ENCODE measurements around the gene B4GALNT4. TPM values are rescaled to one million over a fixed set of nuclear protein-coding genes. Genes with fewer than 3 reads are reported as not detected.
A peak's percentile ranks its signal among the peaks of the same experiment; 100 is the strongest.
"Not testable (repeated sequence)": the region's sequence is repeated elsewhere in the genome, so short reads cannot be mapped to it uniquely, and the experiment has no call there.

The B4GALNT4 gene
- total RNA-seq, 2 donors from 2014 or later = 1.6 to 2.0 TPM

DNA sequence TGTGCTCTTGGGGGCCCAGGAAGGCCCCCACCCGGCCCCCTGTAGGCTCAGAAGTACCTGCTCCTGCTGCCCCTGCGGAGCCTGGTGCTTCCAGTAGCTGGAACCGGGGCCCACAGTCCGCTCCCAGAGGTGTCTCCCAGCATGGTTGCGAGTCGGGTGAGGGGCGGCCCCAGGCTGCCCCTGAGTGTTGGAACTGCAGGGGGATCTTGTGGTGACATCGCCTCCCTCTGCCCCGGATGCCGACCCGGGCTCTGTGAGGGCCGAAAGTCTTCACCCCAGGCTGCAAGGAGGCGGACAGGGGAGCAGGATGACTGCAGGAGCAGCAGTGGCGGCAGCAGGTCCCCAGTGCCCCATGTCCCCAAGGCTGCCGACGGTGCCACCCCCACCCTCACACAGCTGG lies 15.2 kb downstream of the B4GALNT4 start:
- H3K4me3 ChIP-seq = no peak overlapping the region
- intact Hi-C loops (cut with DNase I) = no loop called here
- H3K4me1 ChIP-seq = no peaks in the 10 kb centered on the region
- no peaks in the 10 kb centered on the region for H3K9me3 ChIP-seq
- H3K27ac ChIP-seq = no peak overlapping the region
- no peak overlapping the region for H3K9ac ChIP-seq (ENCODE audit: low read depth in 2 of 2, low read length in 2 of 2)
- no peak for DNase-seq
- no peaks in the 10 kb centered on the region for H3K36me3 ChIP-seq
- TF ChIP-seq, protein P1, sequence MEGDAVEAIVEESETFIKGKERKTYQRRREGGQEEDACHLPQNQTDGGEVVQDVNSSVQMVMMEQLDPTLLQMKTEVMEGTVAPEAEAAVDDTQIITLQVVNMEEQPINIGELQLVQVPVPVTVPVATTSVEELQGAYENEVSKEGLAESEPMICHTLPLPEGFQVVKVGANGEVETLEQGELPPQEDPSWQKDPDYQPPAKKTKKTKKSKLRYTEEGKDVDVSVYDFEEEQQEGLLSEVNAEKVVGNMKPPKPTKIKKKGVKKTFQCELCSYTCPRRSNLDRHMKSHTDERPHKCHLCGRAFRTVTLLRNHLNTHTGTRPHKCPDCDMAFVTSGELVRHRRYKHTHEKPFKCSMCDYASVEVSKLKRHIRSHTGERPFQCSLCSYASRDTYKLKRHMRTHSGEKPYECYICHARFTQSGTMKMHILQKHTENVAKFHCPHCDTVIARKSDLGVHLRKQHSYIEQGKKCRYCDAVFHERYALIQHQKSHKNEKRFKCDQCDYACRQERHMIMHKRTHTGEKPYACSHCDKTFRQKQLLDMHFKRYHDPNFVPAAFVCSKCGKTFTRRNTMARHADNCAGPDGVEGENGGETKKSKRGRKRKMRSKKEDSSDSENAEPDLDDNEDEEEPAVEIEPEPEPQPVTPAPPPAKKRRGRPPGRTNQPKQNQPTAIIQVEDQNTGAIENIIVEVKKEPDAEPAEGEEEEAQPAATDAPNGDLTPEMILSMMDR (IDR thresholded peaks at IDR 0.05) = no peak
- H3K27me3 ChIP-seq = no peaks in the 10 kb centered on the region

DNA sequence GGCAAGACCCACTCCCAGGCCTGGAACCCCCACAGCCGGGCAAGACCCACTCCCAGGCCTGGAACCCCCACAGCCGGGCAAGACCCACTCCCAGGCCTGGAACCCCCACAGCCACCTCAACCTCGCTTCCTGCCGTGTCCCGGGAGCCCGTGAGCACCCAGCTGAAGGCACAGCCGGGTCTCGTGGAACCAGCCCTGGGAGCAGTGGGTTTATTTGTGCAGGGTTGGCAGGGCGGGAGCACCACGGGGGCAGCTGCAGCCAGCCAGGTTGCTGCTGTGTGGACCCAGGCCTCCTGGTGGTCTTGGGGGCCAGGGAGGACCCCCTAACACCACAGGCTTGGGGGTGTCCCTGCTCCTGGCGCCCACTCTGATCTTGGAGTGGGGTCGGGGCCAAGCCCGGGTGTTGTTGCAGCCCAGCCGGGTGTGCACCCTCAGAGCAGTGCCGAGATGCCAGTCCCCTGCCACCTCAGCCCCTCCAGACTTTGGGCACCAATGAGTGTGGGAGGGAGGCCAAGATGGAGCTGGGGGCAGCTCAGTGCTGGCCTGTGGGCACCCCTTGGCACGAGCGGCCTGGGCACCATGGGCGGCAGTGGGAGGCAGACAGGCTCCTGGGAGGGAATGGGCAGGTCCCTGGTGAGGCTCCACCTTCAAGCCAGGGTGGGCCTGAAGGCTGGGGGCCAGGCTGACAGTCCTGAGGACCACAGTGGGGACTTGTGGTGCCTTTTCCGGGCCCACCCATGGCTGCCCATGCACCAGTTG lies 16.5 kb downstream of the B4GALNT4 start:
- Histone ChIP-seq H3K36me3 (no peaks in the 10 kb centered on the region), H3K9ac (ENCODE audit: low read depth in 2 of 2, low read length in 2 of 2) (no peak overlapping the region), H3K4me1 (no peaks in the 10 kb centered on the region), H3K9me3 (no peaks in the 10 kb centered on the region), H3K27ac (no peak overlapping the region), H3K4me3 (no peak overlapping the region), H3K27me3 (no peaks in the 10 kb centered on the region)
- no peak for DNase-seq
- TF ChIP-seq, protein P1 (IDR thresholded peaks at IDR 0.05) = no peak
- intact Hi-C loops (cut with DNase I) = no loop called here

DNA sequence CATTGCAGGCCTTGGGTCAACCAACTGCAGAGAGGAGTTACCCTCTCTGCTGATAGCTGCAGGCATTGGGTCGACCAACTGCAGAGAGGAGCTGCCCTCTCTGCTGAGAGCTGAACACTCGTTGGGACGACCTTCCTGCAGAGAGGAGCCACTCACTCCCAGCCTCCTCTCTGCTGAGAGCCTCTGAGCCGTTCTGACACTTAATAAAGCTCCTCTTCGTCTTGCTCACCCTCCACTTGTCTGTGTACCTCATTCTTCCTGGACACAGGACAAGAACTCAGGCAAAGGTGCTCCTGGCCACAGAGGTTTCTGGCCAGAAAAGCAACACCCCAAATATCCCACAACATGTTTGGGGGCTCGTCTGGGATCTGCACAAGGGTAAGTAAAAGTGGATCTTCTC lies 17.2 kb downstream of the B4GALNT4 start:
- Histone ChIP-seq H3K4me3 (no peak overlapping the region), H3K36me3 (no peaks in the 10 kb centered on the region), H3K9me3 (no peaks in the 10 kb centered on the region), H3K27me3 (no peaks in the 10 kb centered on the region), H3K27ac (no peak overlapping the region), H3K4me1 (no peaks in the 10 kb centered on the region), H3K9ac (ENCODE audit: low read depth in 2 of 2, low read length in 2 of 2) (no peak overlapping the region)
- intact Hi-C loops (cut with DNase I) = no loop called here
- no peak for DNase-seq
- TF ChIP-seq, protein P1 (IDR thresholded peaks at IDR 0.05) = no peak

DNA sequence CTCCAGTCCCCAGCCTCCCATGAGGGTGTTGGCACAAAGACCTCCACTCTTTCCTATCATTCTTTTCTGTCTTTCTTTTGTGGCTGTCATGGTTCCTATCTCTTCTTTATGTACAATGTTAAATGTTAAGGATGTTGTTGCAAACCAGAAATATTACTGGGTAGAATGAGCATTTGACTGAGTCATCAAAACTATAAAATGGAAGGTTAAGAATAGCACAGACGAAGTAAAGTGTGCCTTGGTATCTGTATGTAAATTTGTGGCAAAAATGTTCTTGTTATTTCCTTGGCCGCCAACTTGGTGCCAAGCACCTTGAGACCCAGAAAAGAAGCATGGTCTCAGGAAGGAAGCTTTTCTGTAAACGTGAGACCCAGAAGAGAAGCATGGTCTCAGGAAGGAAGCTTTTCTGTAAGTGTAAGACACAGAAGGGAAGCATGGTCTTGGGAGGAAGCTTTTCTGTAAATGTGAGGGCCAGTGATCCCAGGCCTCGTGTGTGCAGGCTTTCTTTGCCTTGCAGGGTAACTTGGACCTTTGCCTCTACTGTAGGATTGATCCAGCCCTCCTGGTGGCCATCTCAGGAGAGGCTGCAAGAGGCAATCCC lies 18.0 kb downstream of the B4GALNT4 start:
- H3K36me3 ChIP-seq = no peaks in the 10 kb centered on the region
- intact Hi-C loops (cut with DNase I) = no loop called here
- no peak overlapping the region for H3K4me3 ChIP-seq
- H3K27ac ChIP-seq = no peak overlapping the region
- H3K4me1 ChIP-seq = no peaks in the 10 kb centered on the region
- TF ChIP-seq, protein P1 (IDR thresholded peaks at IDR 0.05) = no peak
- H3K9me3 ChIP-seq = no peaks in the 10 kb centered on the region
- H3K9ac ChIP-seq (ENCODE audit: low read depth in 2 of 2, low read length in 2 of 2) = no peak overlapping the region
- no peak for DNase-seq
- H3K27me3 ChIP-seq = no peaks in the 10 kb centered on the region

DNA sequence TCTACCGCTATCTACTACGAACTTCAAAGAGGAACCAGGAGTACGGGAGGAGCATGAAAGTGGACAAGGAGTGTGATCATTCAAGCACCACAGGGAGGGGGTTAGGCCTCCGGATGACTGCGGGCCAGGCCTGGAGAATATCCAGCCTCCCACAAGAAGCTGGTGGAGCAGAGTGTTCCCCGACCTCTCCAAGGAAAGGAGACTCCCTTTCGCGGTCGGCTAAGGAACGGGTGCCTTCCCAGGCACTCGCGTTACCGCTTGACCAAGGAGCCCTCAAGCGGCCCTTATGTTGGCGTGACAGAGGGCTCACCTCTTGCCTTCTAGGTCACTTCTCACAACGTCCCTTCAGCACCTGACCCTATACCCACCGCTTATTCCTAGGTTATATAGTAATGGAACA lies 20.1 kb downstream of the B4GALNT4 start:
- H3K9me3 ChIP-seq; H3K9ac ChIP-seq (ENCODE audit: low read depth in 2 of 2, low read length in 2 of 2); intact Hi-C loops (cut with DNase I): not testable (repeated sequence)

DNA sequence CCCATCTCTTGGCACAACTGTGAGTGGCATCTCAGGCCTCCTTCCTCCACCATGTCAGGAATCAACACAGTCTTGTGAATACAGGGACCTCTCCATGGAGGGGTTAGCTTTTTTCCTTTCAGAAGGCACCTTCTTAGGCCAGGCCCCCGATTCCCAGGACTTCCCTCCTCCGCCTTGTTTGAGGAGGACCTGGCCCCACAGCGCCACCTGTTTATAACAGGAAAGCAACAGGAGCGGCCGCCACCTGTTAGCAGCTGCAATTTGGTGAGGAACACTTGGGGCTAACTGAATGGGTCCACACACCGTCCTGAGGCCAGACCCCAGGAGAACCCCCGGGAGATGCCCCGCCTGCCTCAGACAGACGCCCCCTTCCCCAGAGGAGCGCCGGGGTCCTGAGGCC lies 20.9 kb downstream of the B4GALNT4 start:
- intact Hi-C loops (cut with DNase I) = no loop called here
- DNase-seq = peak; percentile 46
- Histone ChIP-seq H3K27me3 (no peaks in the 10 kb centered on the region), H3K9ac (ENCODE audit: low read depth in 2 of 2, low read length in 2 of 2) (no peak overlapping the region), H3K4me1 (no peaks in the 10 kb centered on the region), H3K9me3 (no peaks in the 10 kb centered on the region), H3K4me3 (no peak overlapping the region), H3K27ac (no peak overlapping the region), H3K36me3 (no peaks in the 10 kb centered on the region)
- TF ChIP-seq, protein P1 (IDR thresholded peaks at IDR 0.05) = peak; percentile 11

More for the DNA sequence above, 20.1 kb downstream of the B4GALNT4 start:
- not testable (repeated sequence) for H3K4me1 ChIP-seq, H3K36me3 ChIP-seq, H3K27ac ChIP-seq, H3K4me3 ChIP-seq, H3K27me3 ChIP-seq, DNase-seq
